HG03064 (cell line): Measurements from ENCODE around the gene ATXN1.
A peak's percentile ranks its signal among the peaks of the same experiment; 100 is the strongest.

Experiments
- ATAC-seq: cut with Tn5 transposase; IDR thresholded peaks from one replicate; pipeline ENCODE4 v1.9.1; 2021; ENCODE audit warnings: low read depth; ENCODE audit not compliant: unreplicated experiment

ATXN1 gene

GRCh38 chr6:16314296-16314695 lies 447.0 kb downstream of the ATXN1 start:
- no peak for ATAC-seq

GRCh38 chr6:16313732-16314131 lies 447.5 kb downstream of the ATXN1 start:
- ATAC-seq: no peak

- ATAC-seq: no peak
These were observed 449.5 kb downstream of the ATXN1 start for GRCh38 chr6:16311763-16312162.

GRCh38 chr6:16306334-16306733 lies 454.9 kb downstream of the ATXN1 start:
- no peak for ATAC-seq

- ATAC-seq: peak; percentile 23
These were observed 455.5 kb downstream of the ATXN1 start for GRCh38 chr6:16305788-16306187.

- peak; percentile 75 for ATAC-seq
These were observed 456.0 kb downstream of the ATXN1 start for GRCh38 chr6:16305246-16305725.

- ATAC-seq: no peak
These were observed 458.3 kb downstream of the ATXN1 start for GRCh38 chr6:16302721-16303552.

GRCh38 chr6:16301511-16301910 lies 459.7 kb downstream of the ATXN1 start:
- ATAC-seq: no peak

GRCh38 chr6:16299861-16300260 lies 461.4 kb downstream of the ATXN1 start:
- no peak for ATAC-seq

- no peak for ATAC-seq
These were observed 465.1 kb downstream of the ATXN1 start for GRCh38 chr6:16296061-16296670.

- no peak for ATAC-seq
These were observed 465.8 kb downstream of the ATXN1 start for GRCh38 chr6:16295471-16295870.

- ATAC-seq: no peak
These were observed 466.2 kb downstream of the ATXN1 start for GRCh38 chr6:16295060-16295459.

GRCh38 chr6:16294371-16294770 lies 466.9 kb downstream of the ATXN1 start:
- ATAC-seq: no peak

GRCh38 chr6:16292942-16293341 lies 468.3 kb downstream of the ATXN1 start:
- no peak for ATAC-seq

GRCh38 chr6:16292432-16292831 lies 468.8 kb downstream of the ATXN1 start:
- no peak for ATAC-seq

- no peak for ATAC-seq
These were observed 469.5 kb downstream of the ATXN1 start for GRCh38 chr6:16291739-16292138.

- no peak for ATAC-seq
These were observed 473.1 kb downstream of the ATXN1 start for GRCh38 chr6:16288163-16288562.

- ATAC-seq: no peak
These were observed 475.1 kb downstream of the ATXN1 start for GRCh38 chr6:16286151-16286522.

- no peak for ATAC-seq
These were observed 475.7 kb downstream of the ATXN1 start for GRCh38 chr6:16285467-16286150.

- ATAC-seq: no peak
These were observed 476.8 kb downstream of the ATXN1 start for GRCh38 chr6:16284472-16284871.

- ATAC-seq: no peak
These were observed 478.9 kb downstream of the ATXN1 start for GRCh38 chr6:16282370-16282769.
